Spleen (tissue), 7 donors: ENCODE measurements around the gene FAHD1.

Source experiments
- CTCF ChIP-seq, 11 experiments: fragments of 200-600 bp in 7 of 11; fragments of 450-650 bp in 4 of 11; sonication (generic) in 4 of 11; IDR thresholded peaks in 8 of 11; conservative IDR thresholded peaks in 3 of 11; 1 replicate in 7 of 11; 2 replicates in 4 of 11; pipeline versions ENCODE4 v1.4.0 to v1.8.0; 2016 to 2021; ENCODE audit warnings: antibody characterized with exemption in 11 of 11, inconsistent platforms in 4 of 11, mild to moderate bottlenecking in 1 of 11
- POLR2A ChIP-seq, 3 donors: fragments of 450-650 bp; IDR thresholded peaks; one replicate each; pipeline ENCODE4 v1.5.1; 2017; ENCODE audit warnings: antibody characterized with exemption in 3 of 3, mild to moderate bottlenecking in 1 of 3
- POLR2AphosphoS5 ChIP-seq, 3 donors: sonication (generic); formaldehyde crosslinking; IDR thresholded peaks; one replicate each; pipeline ENCODE4 v1.5.1; 2017; ENCODE audit warnings: antibody characterized with exemption in 3 of 3
- donor health status: DM: no; HTN: no; CAD: no; lungs with moderate emphysema.
- donor health status: DM: no; HTN: no; CAD: no.
- donor health status: DM: no; HTN: no; CAD: no.

- TF ChIP-seq CTCF (IDR thresholded peaks at IDR 0.05 in 8 of 11, conservative IDR thresholded peaks at IDR 0.05 in 3 of 11) (no peak), POLR2AphosphoS5 (IDR thresholded peaks at IDR 0.05) (no peak), POLR2A (IDR thresholded peaks at IDR 0.05) (no peak)
These were observed 6.7 kb upstream of the FAHD1 start for GRCh38 chr16:1820096-1820945.
